Thymus (tissue), 11 donors: Measurements from ENCODE around the gene STING1. TPM values are rescaled to one million over a fixed set of nuclear protein-coding genes. Genes with fewer than 3 reads are reported as not detected.
A peak's percentile ranks its signal among the peaks of the same experiment; 100 is the strongest.

ENCODE experiments used
- DNase-seq, 9 donors: peaks; one replicate each; pipeline ENCODE4 v3.0.0-alpha.2; 2013; ENCODE audit warnings: low spot score in 9 of 9, low read depth in 6 of 9, missing footprints in 1 of 9
- H3K27ac ChIP-seq, 2 donors: one replicate each; pipeline ENCODE4 v1.5.1; 2013; ENCODE audit warnings: control low read depth in 1 of 2, low read depth in 1 of 2, low read length in 1 of 2, mild to moderate bottlenecking in 1 of 2, moderate library complexity in 1 of 2
- H3K27me3 ChIP-seq, 2 donors: one replicate each; pipeline ENCODE4 v1.5.1; 2013; ENCODE audit warnings: low read length in 1 of 2; ENCODE audit not compliant: control insufficient read depth in 2 of 2, insufficient read depth in 1 of 2
- H3K36me3 ChIP-seq, 2 donors: one replicate each; pipeline ENCODE4 v1.5.1; 2013; ENCODE audit warnings: low read length in 1 of 2, mild to moderate bottlenecking in 1 of 2, moderate library complexity in 1 of 2; ENCODE audit not compliant: control insufficient read depth in 2 of 2, insufficient read depth in 2 of 2
- H3K4me1 ChIP-seq, 2 donors: one replicate each; pipeline ENCODE4 v1.5.1; 2013; ENCODE audit warnings: low read length in 2 of 2; ENCODE audit not compliant: control insufficient read depth in 2 of 2, insufficient read depth in 2 of 2
- H3K4me3 ChIP-seq, 2 donors: one replicate each; pipeline ENCODE4 v1.5.1; 2013; ENCODE audit warnings: low read length in 2 of 2, control low read depth in 1 of 2, mild to moderate bottlenecking in 1 of 2
- H3K9me3 ChIP-seq, 2 donors: one replicate each; pipeline ENCODE4 v1.5.1; 2013; ENCODE audit warnings: low read length in 1 of 2, mild to moderate bottlenecking in 1 of 2; ENCODE audit not compliant: control insufficient read depth in 2 of 2, insufficient read depth in 1 of 2
- WGBS: extraction: QIAGEN DNeasy Blood & Tissue Kit; methylation state at CpG from one replicate; pipeline ENCODE4 v1.1.7; 2013; 5-methylcytosine and 5-hydroxymethylcytosine counted together
- polyA plus RNA-seq: library from polyadenylated mRNA; stranded (reverse); fragments of 200-250 nt; gene quantifications from one replicate; pipeline ENCODE4 v1.2.3, GENCODE V29; 2013
- total RNA-seq: library from RNA; stranded (reverse); fragments of 120-200 nt; gene quantifications from one replicate; pipeline ENCODE4 v1.2.4, GENCODE V29; 2013
- donor health status: healthy.

STING1 gene
- total and polyA plus RNA-seq, 2 donors: 21.3 to 58.3 TPM

- peak overlapping the region; percentile 50 to 69 for H3K27ac ChIP-seq
- H3K4me3 ChIP-seq: no peak overlapping the region
- H3K9me3 ChIP-seq: peaks cover 0 to 3% of the 10 kb centered on the region in 2 donors
- no peaks in the 10 kb centered on the region for H3K27me3 ChIP-seq
- 7% methylated on average over 13 of the region's 13 CpGs for WGBS
- peak in 4 of 9 donors; percentile 45 to 83 (median 56) for DNase-seq
- peaks cover 56 to 84% of the 10 kb centered on the region in 2 donors for H3K4me1 ChIP-seq
- peaks cover 19 to 21% of the 10 kb centered on the region in 2 donors for H3K36me3 ChIP-seq
Observed at GRCh38 chr5:139474890-139475791, 7.4 kb downstream of the STING1 start.

- H3K27me3 ChIP-seq: no peaks in the 10 kb centered on the region
- 93% methylated on average over 2 of the region's 2 CpGs for WGBS
- peaks cover 0 to 3% of the 10 kb centered on the region in 2 donors for H3K9me3 ChIP-seq
- DNase-seq: no peak
- no peak overlapping the region for H3K4me3 ChIP-seq
- H3K36me3 ChIP-seq: peaks cover 19 to 21% of the 10 kb centered on the region in 2 donors
- H3K4me1 ChIP-seq: peaks cover 56 to 75% of the 10 kb centered on the region in 2 donors
- H3K27ac ChIP-seq: peak overlapping the region in 1 of 2 donors; percentile 63
Observed at GRCh38 chr5:139473565-139473964, 9.0 kb downstream of the STING1 start.

GRCh38 chr5:139473105-139473504, 9.5 kb downstream of the STING1 start:
- H3K4me3 ChIP-seq: no peak overlapping the region
- DNase-seq: no peak
- H3K9me3 ChIP-seq: peaks cover 0 to 3% of the 10 kb centered on the region in 2 donors
- WGBS: 91% methylated on average over 8 of the region's 8 CpGs
- H3K27me3 ChIP-seq: no peaks in the 10 kb centered on the region
- H3K4me1 ChIP-seq: peaks cover 56 to 70% of the 10 kb centered on the region in 2 donors
- peaks cover 18% of the 10 kb centered on the region in 2 donors for H3K36me3 ChIP-seq
- peak overlapping the region in 1 of 2 donors; percentile 63 for H3K27ac ChIP-seq

GRCh38 chr5:139472386-139473030, 10.1 kb downstream of the STING1 start:
- DNase-seq: peak in 2 of 9 donors; percentile 51 to 76
- Histone ChIP-seq H3K27ac (peak overlapping the region; percentile 46 to 63), H3K36me3 (peaks cover 12% of the 10 kb centered on the region in 2 donors), H3K4me3 (no peak overlapping the region), H3K9me3 (peaks cover 0 to 3% of the 10 kb centered on the region in 2 donors), H3K4me1 (peaks cover 56 to 70% of the 10 kb centered on the region in 2 donors), H3K27me3 (no peaks in the 10 kb centered on the region)
- WGBS: 48% methylated on average over 15 of the region's 15 CpGs

GRCh38 chr5:139470821-139471300, 11.7 kb downstream of the STING1 start, which contains the start of gene SMIM33:
Gene SMIM33, plus strand, starts transcription at chr5:139471004. Its CDS starts 118 bp downstream, at chr5:139471122.
- Histone ChIP-seq H3K36me3 (peaks cover 3% of the 10 kb centered on the region in 2 donors), H3K27ac (peak within 1 kb of the TSS; percentile 31 to 63), H3K27me3 (no peaks in the 10 kb centered on the region), H3K4me3 (peak within 1 kb of the TSS; percentile 3 to 22), H3K4me1 (peaks cover 51 to 61% of the 10 kb centered on the region in 2 donors), H3K9me3 (peaks cover 0 to 3% of the 10 kb centered on the region in 2 donors)
- DNase-seq: peak in 2 of 9 donors; percentile 40 to 69
- WGBS: 6% methylated on average over 9 of the region's 9 CpGs

- Histone ChIP-seq H3K27ac (no peak overlapping the region), H3K27me3 (no peaks in the 10 kb centered on the region), H3K36me3 (no peaks in the 10 kb centered on the region), H3K4me3 (no peak overlapping the region), H3K4me1 (peaks cover 27 to 38% of the 10 kb centered on the region in 2 donors), H3K9me3 (peaks cover 0 to 3% of the 10 kb centered on the region in 2 donors)
- no peak for DNase-seq
- 86% methylated on average over 8 of the region's 8 CpGs for WGBS
Observed at GRCh38 chr5:139468421-139468931, 14.1 kb downstream of the STING1 start.

- WGBS: 96% methylated on average over 10 of the region's 10 CpGs
- H3K9me3 ChIP-seq: no peaks in the 10 kb centered on the region
- H3K36me3 ChIP-seq: no peaks in the 10 kb centered on the region
- no peaks in the 10 kb centered on the region for H3K27me3 ChIP-seq
- H3K27ac ChIP-seq: no peak within 1 kb of the TSS
- H3K4me1 ChIP-seq: peaks cover 12 to 26% of the 10 kb centered on the region in 2 donors
- H3K4me3 ChIP-seq: no peak within 1 kb of the TSS
- no peak for DNase-seq
Observed at GRCh38 chr5:139462586-139463276, 19.8 kb downstream of the STING1 start, which contains the start of gene ECSCR. Gene ECSCR, minus strand, starts transcription at chr5:139462743. Its CDS starts 73 bp downstream, at chr5:139462670.

GRCh38 chr5:139461698-139462097, 20.9 kb downstream of the STING1 start:
- no peak overlapping the region for H3K27ac ChIP-seq
- peaks cover 13 to 33% of the 10 kb centered on the region in 2 donors for H3K4me1 ChIP-seq
- 94% methylated on average over 5 of the region's 5 CpGs for WGBS

More at GRCh38 chr5:139461698-139462097, 20.9 kb downstream of the STING1 start:
- no peak for DNase-seq
- no peaks in the 10 kb centered on the region for H3K36me3 ChIP-seq
- no peaks in the 10 kb centered on the region for H3K9me3 ChIP-seq
- no peak overlapping the region for H3K4me3 ChIP-seq
- no peaks in the 10 kb centered on the region for H3K27me3 ChIP-seq
